Measurements from ENCODE around the gene TEX2. TPM values are rescaled to one million over a fixed set of nuclear protein-coding genes. Genes with fewer than 3 reads are reported as not detected.

The TEX2 gene
- total and polyA plus RNA-seq, 2 of the 13 experiments (the other 11 are each of a cell fraction or from before 2014, with no cell fraction given) = 21.4 to 37.7 TPM

- Histone ChIP-seq H3K4me1 (ENCODE audit: insufficient read depth, low read length) (peaks cover 31% of the 10 kb centered on the region), H3K27me3 (ENCODE audit: control insufficient read depth in 1 of 2, insufficient read depth in 2 of 2, low read length in 2 of 2) (no peaks in the 10 kb centered on the region), H3K27ac (ENCODE audit: extremely low read length, insufficient read depth, low read length) (no peak overlapping the region), H3K4me2 (ENCODE audit: low read depth, low read length) (peak overlapping the region; percentile 40; the same call in 1 of the 2 replicates), H3K9ac (ENCODE audit: insufficient read depth, low read depth, low read length) (no peak overlapping the region), H3K4me3 (replicated peaks in 1 of 3; ENCODE audit: insufficient read depth in 1 of 3, low read depth in 2 of 3, low read length in 3 of 3) (no peak overlapping the region), H3K36me3 (replicated peaks in 1 of 2; ENCODE audit: control insufficient read depth in 1 of 2, insufficient read depth in 2 of 2, low read length in 2 of 2) (no peaks in the 10 kb centered on the region), H4K20me1 (ENCODE audit: insufficient read depth, low read length) (no peaks in the 10 kb centered on the region), H3K79me2 (ENCODE audit: insufficient read depth, low read length) (no peaks in the 10 kb centered on the region), H2AFZ (ENCODE audit: low read length) (no peak overlapping the region), H3K9me3 (ENCODE audit: low read length) (no peaks in the 10 kb centered on the region)
- DNase-seq (ENCODE audit: low spot score) (no peak), ATAC-seq (peak; percentile 23; the same call in 1 of the 3 replicates), FAIRE-seq (peak; percentile 46)
- intact Hi-C loops (cut with micrococcal nuclease; ENCODE audit: unreplicated experiment) (no loop called here), in situ Hi-C loops (cut with HindIII; ENCODE audit: extremely low pct_ligation_motif_present, low pct_unique_long_range_greater_than_20kb) (no loop called here)
- no TSS peak for BruUV-seq (replicated peaks)
- 2% methylated on average over 3 of the region's 3 CpGs for WGBS (ENCODE audit: low lambda C conversion rate)
- ChIA-PET POLR2A (interaction anchor here (0.7 to 3.1 kb wide), 3 partner anchors 15 to 133 kb away, joined by 3 to 18 read pairs (median 3); no protein-coding TSS in a partner anchor), CTCF (ENCODE audit: low intra/inter-chr PET ratio, low total read pairs) (no interaction called here)
- TF ChIP-seq ZNF646 (CRISPR knock-in tag; IDR thresholded peaks at IDR 0.05) (peak; percentile 38; the same call in 1 of the 2 replicates), FOXP1 (IDR thresholded peaks at IDR 0.05) (no peak), FOXP1 (CRISPR knock-in tag; IDR thresholded peaks at IDR 0.05) (peak; percentile 51), HDAC6 (IDR thresholded peaks at IDR 0.05; ENCODE audit: low read depth, low read length) (no peak), GATAD1 (CRISPR knock-in tag; IDR thresholded peaks at IDR 0.05) (0 out of 2 replicates have a peak, but pooled peaks have one; percentile 23), ZNF720 (CRISPR knock-in tag; IDR thresholded peaks at IDR 0.05) (no peak), ELF3 (CRISPR knock-in tag; IDR thresholded peaks at IDR 0.05) (peak; percentile 73), FOXA1 (IDR thresholded peaks at IDR 0.05) (no peak), FOXA1 (CRISPR knock-in tag; IDR thresholded peaks at IDR 0.05) (peak; percentile 54; the same call in 1 of the 2 replicates), YEATS4 (CRISPR knock-in tag; IDR thresholded peaks at IDR 0.05; ENCODE audit: borderline replicate concordance) (no peak), HDAC2 (CRISPR knock-in tag; IDR thresholded peaks at IDR 0.05) (peak; percentile 19; the same call in 1 of the 2 replicates), FOXP4 (CRISPR knock-in tag; IDR thresholded peaks at IDR 0.05) (peak; percentile 48; the same call in 1 of the 2 replicates), MYC (CRISPR knock-in tag; IDR thresholded peaks at IDR 0.05; ENCODE audit: borderline replicate concordance) (no peak), ZNF3 (CRISPR knock-in tag; IDR thresholded peaks at IDR 0.05) (peak; percentile 59; the same call in 1 of the 2 replicates), ZNF431 (CRISPR knock-in tag; IDR thresholded peaks at IDR 0.05; ENCODE audit: borderline replicate concordance, low read depth) (0 out of 2 replicates have a peak, but pooled peaks have one; percentile 46), ZBTB43 (CRISPR knock-in tag; conservative IDR thresholded peaks at IDR 0.05) (peak; percentile 55; the same call in 1 of the 2 replicates)
These were observed 15.6 kb upstream of the TEX2 start for GRCh38 chr17:64278614-64279013.

Measured in HepG2 (cell line).